Measurements from ENCODE around the gene ZNF613. TPM values are rescaled to one million over a fixed set of nuclear protein-coding genes. Genes with fewer than 3 reads are reported as not detected.
"Not testable (repeated sequence)": the region's sequence is repeated elsewhere in the genome, so short reads cannot be mapped to it uniquely, and the experiment has no call there.

The ZNF613 gene
- total RNA-seq, 1 donor from 2014 or later, result 5.7 TPM

DNA sequence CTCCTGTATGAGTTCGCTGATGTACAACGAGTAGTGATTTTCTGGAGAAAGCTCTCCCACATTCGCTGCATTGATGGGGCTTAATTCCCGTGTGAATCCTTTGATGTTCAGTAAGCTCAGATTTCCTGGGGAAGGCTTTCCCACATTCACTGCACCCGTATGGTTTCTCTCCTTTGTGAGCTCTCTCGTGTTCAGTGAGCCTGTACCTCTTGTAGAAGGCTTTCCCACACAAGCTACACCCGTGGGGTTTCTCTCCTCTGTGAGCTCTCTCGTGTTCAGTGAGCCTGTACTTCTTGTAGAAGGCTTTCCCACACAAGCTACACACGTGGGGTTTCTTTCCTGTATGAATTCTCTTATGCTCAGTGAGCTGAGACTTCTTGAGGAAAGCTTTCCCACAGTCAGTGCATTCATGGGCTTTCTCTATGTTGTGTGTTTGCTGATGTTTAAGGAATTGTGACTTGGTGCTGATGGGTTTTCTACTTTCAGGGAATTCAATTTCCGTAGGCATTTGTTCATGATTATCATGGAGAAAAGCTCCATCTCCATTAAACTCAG lies 36.0 kb upstream of the ZNF613 start:
- Mint-ChIP-seq H3K36me3 (peaks cover 80% of the 10 kb centered on the region), H3K27ac (no peak overlapping the region), H3K27me3 (ENCODE audit: low read depth) (no peaks in the 10 kb centered on the region), H3K4me1 (peaks cover 6% of the 10 kb centered on the region), H3K9me3 (peaks cover 70% of the 10 kb centered on the region), H3K4me3 (no peak overlapping the region)
- TF ChIP-seq, protein P1, sequence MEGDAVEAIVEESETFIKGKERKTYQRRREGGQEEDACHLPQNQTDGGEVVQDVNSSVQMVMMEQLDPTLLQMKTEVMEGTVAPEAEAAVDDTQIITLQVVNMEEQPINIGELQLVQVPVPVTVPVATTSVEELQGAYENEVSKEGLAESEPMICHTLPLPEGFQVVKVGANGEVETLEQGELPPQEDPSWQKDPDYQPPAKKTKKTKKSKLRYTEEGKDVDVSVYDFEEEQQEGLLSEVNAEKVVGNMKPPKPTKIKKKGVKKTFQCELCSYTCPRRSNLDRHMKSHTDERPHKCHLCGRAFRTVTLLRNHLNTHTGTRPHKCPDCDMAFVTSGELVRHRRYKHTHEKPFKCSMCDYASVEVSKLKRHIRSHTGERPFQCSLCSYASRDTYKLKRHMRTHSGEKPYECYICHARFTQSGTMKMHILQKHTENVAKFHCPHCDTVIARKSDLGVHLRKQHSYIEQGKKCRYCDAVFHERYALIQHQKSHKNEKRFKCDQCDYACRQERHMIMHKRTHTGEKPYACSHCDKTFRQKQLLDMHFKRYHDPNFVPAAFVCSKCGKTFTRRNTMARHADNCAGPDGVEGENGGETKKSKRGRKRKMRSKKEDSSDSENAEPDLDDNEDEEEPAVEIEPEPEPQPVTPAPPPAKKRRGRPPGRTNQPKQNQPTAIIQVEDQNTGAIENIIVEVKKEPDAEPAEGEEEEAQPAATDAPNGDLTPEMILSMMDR (IDR thresholded peaks at IDR 0.05; ENCODE audit: unreplicated experiment), result no peak
- DNase-seq (ENCODE audit: low spot score in 2 of 2, unreplicated experiment in 2 of 2), result no peak

DNA sequence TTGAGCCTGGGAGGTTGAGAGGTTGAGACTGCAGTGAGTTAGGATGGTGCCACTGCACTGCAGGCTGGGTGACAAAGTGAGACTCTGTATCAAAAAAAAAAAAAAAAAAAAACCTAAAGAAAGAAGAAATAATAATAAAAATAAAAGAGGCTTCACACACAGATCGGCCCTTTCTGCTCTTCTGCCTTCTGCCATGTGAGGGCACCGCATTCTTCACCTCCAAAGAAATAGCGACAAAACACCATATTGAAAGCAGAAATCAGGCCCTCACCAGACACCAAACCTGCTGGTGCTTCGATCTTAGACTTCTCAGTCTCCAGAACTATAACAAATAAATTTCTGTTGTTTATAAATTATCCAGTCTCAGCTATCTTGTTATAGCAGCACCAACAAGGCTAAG lies 25.4 kb upstream of the ZNF613 start:
- no peak overlapping the region for H3K27ac Mint-ChIP-seq
- peaks cover 67% of the 10 kb centered on the region for H3K36me3 Mint-ChIP-seq
- TF ChIP-seq, protein P1 (IDR thresholded peaks at IDR 0.05; ENCODE audit: unreplicated experiment), result no peak
- no peaks in the 10 kb centered on the region for H3K27me3 Mint-ChIP-seq (ENCODE audit: low read depth)
- peaks cover 54% of the 10 kb centered on the region for H3K9me3 Mint-ChIP-seq
- no peak overlapping the region for H3K4me3 Mint-ChIP-seq
- DNase-seq (ENCODE audit: low spot score in 2 of 2, unreplicated experiment in 2 of 2), result no peak
- H3K4me1 Mint-ChIP-seq, result peaks cover 14% of the 10 kb centered on the region

GRCh38 chr19:51903192-51903591 lies 24.1 kb upstream of the ZNF613 start:
- Mint-ChIP-seq H3K4me3 (peak overlapping the region; percentile 99), H3K27ac (no peak overlapping the region), H3K9me3 (peaks cover 56% of the 10 kb centered on the region), H3K36me3 (peaks cover 55% of the 10 kb centered on the region), H3K4me1 (peaks cover 14% of the 10 kb centered on the region), H3K27me3 (ENCODE audit: low read depth) (no peaks in the 10 kb centered on the region)
- TF ChIP-seq, protein P1 (IDR thresholded peaks at IDR 0.05; ENCODE audit: unreplicated experiment), result no peak
- DNase-seq (ENCODE audit: low spot score in 2 of 2, unreplicated experiment in 2 of 2), result no peak

- H3K36me3 Mint-ChIP-seq, result peaks cover 46% of the 10 kb centered on the region
- H3K4me1 Mint-ChIP-seq, result peaks cover 14% of the 10 kb centered on the region
- H3K27me3 Mint-ChIP-seq (ENCODE audit: low read depth), result no peaks in the 10 kb centered on the region
- DNase-seq (ENCODE audit: low spot score in 2 of 2, unreplicated experiment in 2 of 2), result peak; percentile 66 to 79
- peak within 1 kb of the TSS; percentile 99 for H3K27ac Mint-ChIP-seq
- peak within 1 kb of the TSS; percentile 99 for H3K4me3 Mint-ChIP-seq
- H3K9me3 Mint-ChIP-seq, result peaks cover 65% of the 10 kb centered on the region
- TF ChIP-seq, protein P1 (IDR thresholded peaks at IDR 0.05; ENCODE audit: unreplicated experiment), result no peak
These were observed 22.7 kb upstream of the ZNF613 start, which contains the start of gene ZNF649 for GRCh38 chr19:51904331-51905165. Gene ZNF649, minus strand, starts transcription at chr19:51905017. Its CDS starts 4,910 bp downstream, at chr19:51900107.

- Mint-ChIP-seq H3K9me3 (peaks cover 64% of the 10 kb centered on the region), H3K27ac (peak overlapping the region; percentile 99), H3K36me3 (peaks cover 40% of the 10 kb centered on the region), H3K27me3 (ENCODE audit: low read depth) (no peaks in the 10 kb centered on the region), H3K4me1 (peaks cover 14% of the 10 kb centered on the region), H3K4me3 (peak overlapping the region; percentile 99)
- TF ChIP-seq, protein P1 (IDR thresholded peaks at IDR 0.05; ENCODE audit: unreplicated experiment), result no peak
- DNase-seq (ENCODE audit: low spot score in 2 of 2, unreplicated experiment in 2 of 2), result no peak
These were observed 22.1 kb upstream of the ZNF613 start for GRCh38 chr19:51905206-51905605.

DNA sequence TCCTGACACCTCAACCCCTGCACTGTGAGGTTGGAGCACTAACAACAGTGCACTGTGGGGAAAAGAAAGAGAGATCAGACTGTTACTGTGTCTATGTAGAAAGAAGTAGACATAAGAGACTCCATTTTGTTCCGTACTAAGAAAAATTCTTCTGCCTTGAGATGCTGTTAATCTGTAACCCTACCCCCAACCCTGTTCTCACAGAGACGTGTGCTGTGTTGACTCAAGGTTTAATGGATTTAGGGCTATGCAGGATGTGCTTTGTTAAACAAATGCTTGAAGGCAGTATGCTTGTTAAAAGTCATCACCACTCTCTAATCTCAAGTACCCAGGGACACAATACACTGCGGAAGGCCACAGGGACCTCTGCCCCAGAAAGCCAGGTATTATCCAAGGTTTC lies 21.6 kb upstream of the ZNF613 start:
- Mint-ChIP-seq H3K9me3 (peaks cover 60% of the 10 kb centered on the region), H3K4me1 (peaks cover 14% of the 10 kb centered on the region), H3K36me3 (peaks cover 37% of the 10 kb centered on the region)
- not testable (repeated sequence) for DNase-seq (ENCODE audit: low spot score in 2 of 2, unreplicated experiment in 2 of 2); H3K4me3 Mint-ChIP-seq; H3K27me3 Mint-ChIP-seq (ENCODE audit: low read depth); H3K27ac Mint-ChIP-seq

- Mint-ChIP-seq H3K9me3 (peaks cover 55% of the 10 kb centered on the region), H3K36me3 (peaks cover 32% of the 10 kb centered on the region), H3K4me1 (peaks cover 14% of the 10 kb centered on the region)
- H3K27ac Mint-ChIP-seq; H3K27me3 Mint-ChIP-seq (ENCODE audit: low read depth); DNase-seq (ENCODE audit: low spot score in 2 of 2, unreplicated experiment in 2 of 2); H3K4me3 Mint-ChIP-seq: not testable (repeated sequence)
These were observed 21.2 kb upstream of the ZNF613 start for GRCh38 chr19:51906108-51906507.

DNA sequence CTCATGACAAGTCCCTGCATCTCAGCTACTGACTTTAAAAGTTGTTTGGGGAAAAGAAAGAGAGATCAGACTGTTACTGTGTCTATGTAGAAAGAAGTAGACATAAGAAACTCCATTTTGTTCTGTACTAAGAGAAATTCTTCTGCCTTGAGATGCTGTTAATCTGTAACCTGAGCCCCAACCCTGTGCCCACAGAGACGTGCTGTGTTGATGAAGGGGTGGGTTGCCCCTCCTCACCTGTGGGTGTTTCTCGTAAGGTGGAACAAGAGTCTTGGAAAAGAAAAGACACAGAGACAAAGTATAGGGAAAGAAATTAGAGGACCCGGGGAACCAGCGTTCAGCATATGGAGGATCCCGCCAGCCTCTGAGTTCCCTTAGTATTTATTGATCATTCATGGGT lies 19.3 kb upstream of the ZNF613 start:
- not testable (repeated sequence) for H3K27me3 Mint-ChIP-seq (ENCODE audit: low read depth); DNase-seq (ENCODE audit: low spot score in 2 of 2, unreplicated experiment in 2 of 2); H3K27ac Mint-ChIP-seq; H3K4me3 Mint-ChIP-seq
- H3K9me3 Mint-ChIP-seq, result peaks cover 51% of the 10 kb centered on the region
- H3K4me1 Mint-ChIP-seq, result peaks cover 11% of the 10 kb centered on the region
- H3K36me3 Mint-ChIP-seq, result peaks cover 16% of the 10 kb centered on the region
